H1 (cell line): ENCODE measurements around the gene AKAP12.

ENCODE experiments used
- ATF3 ChIP-seq: IDR thresholded peaks from 2 replicates; pipeline ENCODE4 v1.6.1; 2011; ENCODE audit warnings: low read depth, mild to moderate bottlenecking, low read length; ENCODE audit not compliant: insufficient read depth
- CTCF ChIP-seq, 3 experiments: IDR thresholded peaks; 1 replicate in 2 of 3; 2 replicates in 1 of 3; pipeline versions ENCODE4 v1.5.1 to v1.6.1; 2011; ENCODE audit warnings: low read length in 3 of 3, mild to moderate bottlenecking in 3 of 3, inconsistent platforms in 2 of 3, low read depth in 1 of 3, moderate library complexity in 1 of 3; ENCODE audit not compliant: insufficient read depth in 1 of 3; ENCODE audit errors: control extremely low read depth in 1 of 3
- EP300 ChIP-seq, 2 experiments: IDR thresholded peaks; 1 replicate in 1 of 2; 2 replicates in 1 of 2; pipeline ENCODE4 v1.6.1; 2011 to 2012; ENCODE audit warnings: low read depth in 2 of 2, low read length in 2 of 2, mild to moderate bottlenecking in 2 of 2, borderline replicate concordance in 1 of 2, inconsistent platforms in 1 of 2, moderate library complexity in 1 of 2
- MAFK ChIP-seq: IDR thresholded peaks from 2 replicates; pipeline ENCODE4 v1.6.1; 2012; ENCODE audit warnings: low read depth, mild to moderate bottlenecking, improper control_type of control experiment, low read length
- SIX5 ChIP-seq: IDR thresholded peaks from 2 replicates; pipeline ENCODE4 v1.6.1; 2011; ENCODE audit warnings: mild to moderate bottlenecking, low read depth, low read length

GRCh38 chr6:151228788-151229400 lies 10.9 kb upstream of the AKAP12 start:
- TF ChIP-seq ATF3 (no peak), CTCF (IDR thresholded peaks at IDR 0.05; ENCODE audit: control extremely low read depth in 1 of 3, insufficient read depth in 1 of 3, low read depth in 1 of 3, low read length in 3 of 3) (no peak), EP300 (IDR thresholded peaks at IDR 0.05; ENCODE audit: borderline replicate concordance in 1 of 2, low read depth in 2 of 2, low read length in 2 of 2) (no peak), MAFK (no peak), SIX5 (no peak)
